Gastrocnemius medialis (tissue), 4 donors: Measurements from ENCODE around the gene SRRM3. TPM values are rescaled to one million over a fixed set of nuclear protein-coding genes. Genes with fewer than 3 reads are reported as not detected.
"Not testable (repeated sequence)": the region's sequence is repeated elsewhere in the genome, so short reads cannot be mapped to it uniquely, and the experiment has no call there.

ENCODE experiments used
- ATAC-seq, 2 donors: fragments of 150-250 bp; one replicate each; pipeline ENCODE4 v1.9.1; 2016
- DNase-seq, 2 donors: peaks; one replicate each; pipeline ENCODE4 v3.0.0-alpha.2; 2019
- H3K27ac ChIP-seq, 4 donors: fragments of 200-600 bp; sonication (generic); 1 replicate in 1 of 4; 2 replicates in 3 of 4; pipeline ENCODE4 v1.5.1; 2016 to 2018; ENCODE audit warnings: mild to moderate bottlenecking in 2 of 4, moderate library complexity in 1 of 4
- H3K27me3 ChIP-seq, 3 donors: fragments of 200-600 bp; sonication (generic) in 2 of 3; 1 replicate in 1 of 3; 2 replicates in 2 of 3; pipeline versions ENCODE4 v1.5.1 to v1.6.0; 2016 to 2019; ENCODE audit warnings: mild to moderate bottlenecking in 1 of 3, moderate library complexity in 1 of 3
- H3K36me3 ChIP-seq, 2 donors: fragments of 200-600 bp; sonication (generic) in 1 of 2; one replicate each; pipeline ENCODE4 v1.5.1; 2017 to 2018
- H3K4me1 ChIP-seq, 2 donors: fragments of 200-600 bp; sonication (generic) in 1 of 2; one replicate each; pipeline ENCODE4 v1.5.1; 2016 to 2017; ENCODE audit warnings: mild to moderate bottlenecking in 2 of 2
- H3K4me3 ChIP-seq, 4 donors: fragments of 200-600 bp; sonication (generic) in 3 of 4; 1 replicate in 1 of 4; 2 replicates in 3 of 4; pipeline ENCODE4 v1.5.1; 2016 to 2019; ENCODE audit warnings: mild to moderate bottlenecking in 2 of 4
- H3K9me3 ChIP-seq, 3 donors: fragments of 200-600 bp; sonication (generic) in 2 of 3; 1 replicate in 1 of 3; 2 replicates in 2 of 3; pipeline ENCODE4 v1.5.1; 2016 to 2019
- CTCF ChIP-seq, 5 experiments: fragments of 450-650 bp in 3 of 5; fragments of 200-600 bp in 2 of 5; sonication (generic) in 2 of 5; IDR thresholded peaks in 4 of 5; conservative IDR thresholded peaks in 1 of 5; 1 replicate in 4 of 5; 2 replicates in 1 of 5; pipeline ENCODE4 v1.5.1; 2016 to 2019; ENCODE audit warnings: antibody characterized with exemption in 5 of 5, mild to moderate bottlenecking in 3 of 5, moderate library complexity in 3 of 5
- POLR2A ChIP-seq, 2 donors: fragments of 450-650 bp; IDR thresholded peaks; one replicate each; pipeline ENCODE4 v1.6.1; 2017; ENCODE audit warnings: antibody characterized with exemption in 2 of 2, mild to moderate bottlenecking in 2 of 2, moderate library complexity in 2 of 2
- in situ Hi-C, 4 donors: fragments of 200-750 bp; cut with MboI; loops; one replicate each; pipeline versions ENCODE4 v1.15.0 to v1.8.0; 2017; ENCODE audit warnings: low sequenced_read_pairs in 4 of 4
- intact Hi-C: fragments of 100-400 bp; cut with DNase I; formaldehyde crosslinking; loops from one replicate; pipeline ENCODE4 v1.15.1; 2023; ENCODE audit warnings: low total_unique reads
- total RNA-seq, 4 donors: library from RNA; depleted of rRNA; stranded (reverse); fragments of >200 nt; gene quantifications; one replicate each; pipeline versions ENCODE4 v1.1.0 to v1.2.3, GENCODE V29; 2016

The SRRM3 gene
- total RNA-seq, 4 donors from 2014 or later, result 0.53 to 1.2 (median 0.84) TPM

- in situ Hi-C loops, result loop anchor here in 3 of 4 donors (10.0 kb wide), 2 partner anchors 111 to 141 kb away; no protein-coding TSS in a partner anchor
Observed at GRCh38 chr7:76173566-76174205, 28.0 kb upstream of the SRRM3 start.

GRCh38 chr7:76176951-76177350 is 24.7 kb upstream of the SRRM3 start:
- not testable (repeated sequence) for H3K27ac ChIP-seq, ATAC-seq, DNase-seq, H3K4me1 ChIP-seq, H3K27me3 ChIP-seq, H3K36me3 ChIP-seq, H3K9me3 ChIP-seq, H3K4me3 ChIP-seq
- intact Hi-C loops (loop anchor here (5.0 kb wide), 2 partner anchors 85 to 180 kb away; partner anchors contain the start of gene YWHAG), in situ Hi-C loops (loop anchor here (5.0 to 25.0 kb wide), 4 partner anchors 108 to 235 kb away; partner anchors contain the start of genes SSC4D (in 1 of the 4) and ZP3 (in 1 of the 4))

More at GRCh38 chr7:76173566-76174205, 28.0 kb upstream of the SRRM3 start:
- intact Hi-C loops, result no loop called here
- ATAC-seq (no peak), DNase-seq (no peak)
- Histone ChIP-seq H3K4me3 (no peak overlapping the region), H3K4me1 (no peaks in the 10 kb centered on the region), H3K36me3 (no peaks in the 10 kb centered on the region), H3K27me3 (no peaks in the 10 kb centered on the region), H3K27ac (no peak overlapping the region), H3K9me3 (no peaks in the 10 kb centered on the region)
- no peak for TF ChIP-seq POLR2A (IDR thresholded peaks at IDR 0.05)
- no peak for TF ChIP-seq CTCF (IDR thresholded peaks at IDR 0.05 in 4 of 5, conservative IDR thresholded peaks at IDR 0.05 in 1 of 5)

GRCh38 chr7:76179686-76180085 is 22.0 kb upstream of the SRRM3 start:
- in situ Hi-C loops, result loop anchor here (5.0 to 25.0 kb wide), 5 partner anchors 95 to 233 kb away; partner anchors contain the start of genes SSC4D (in 1 of the 4) and ZP3 (in 1 of the 4)
- no peak for DNase-seq

GRCh38 chr7:76182225-76182960 is 19.3 kb upstream of the SRRM3 start:
- H3K36me3 ChIP-seq, result no peaks in the 10 kb centered on the region
- no peak for ATAC-seq
- no peaks in the 10 kb centered on the region for H3K27me3 ChIP-seq
- no peaks in the 10 kb centered on the region for H3K4me1 ChIP-seq
- in situ Hi-C loops, result loop anchor here in 2 of 4 donors (10.0 to 25.0 kb wide), 3 partner anchors 92 to 230 kb away; partner anchors contain the start of genes SSC4D (in 1 of the 2) and ZP3 (in 1 of the 2)
- DNase-seq, result no peak
- intact Hi-C loops, result no loop called here
- no peak overlapping the region for H3K4me3 ChIP-seq
- H3K27ac ChIP-seq, result no peak overlapping the region
- no peak for TF ChIP-seq CTCF (IDR thresholded peaks at IDR 0.05 in 4 of 5, conservative IDR thresholded peaks at IDR 0.05 in 1 of 5)
- no peaks in the 10 kb centered on the region for H3K9me3 ChIP-seq

More at GRCh38 chr7:76179686-76180085, 22.0 kb upstream of the SRRM3 start:
- intact Hi-C loops, result loop anchor here (5.0 kb wide), 2 partner anchors 83 to 178 kb away; partner anchors contain the start of gene YWHAG
- Histone ChIP-seq H3K9me3 (no peaks in the 10 kb centered on the region), H3K36me3 (no peaks in the 10 kb centered on the region), H3K4me3 (no peak overlapping the region), H3K27me3 (no peaks in the 10 kb centered on the region), H3K27ac (no peak overlapping the region), H3K4me1 (no peaks in the 10 kb centered on the region)
- no peak for ATAC-seq
- TF ChIP-seq POLR2A (IDR thresholded peaks at IDR 0.05), result no peak
- no peak for TF ChIP-seq CTCF (IDR thresholded peaks at IDR 0.05 in 4 of 5, conservative IDR thresholded peaks at IDR 0.05 in 1 of 5)
